ENCODE measurements around the gene HMGB1.

The HMGB1 gene

DNA sequence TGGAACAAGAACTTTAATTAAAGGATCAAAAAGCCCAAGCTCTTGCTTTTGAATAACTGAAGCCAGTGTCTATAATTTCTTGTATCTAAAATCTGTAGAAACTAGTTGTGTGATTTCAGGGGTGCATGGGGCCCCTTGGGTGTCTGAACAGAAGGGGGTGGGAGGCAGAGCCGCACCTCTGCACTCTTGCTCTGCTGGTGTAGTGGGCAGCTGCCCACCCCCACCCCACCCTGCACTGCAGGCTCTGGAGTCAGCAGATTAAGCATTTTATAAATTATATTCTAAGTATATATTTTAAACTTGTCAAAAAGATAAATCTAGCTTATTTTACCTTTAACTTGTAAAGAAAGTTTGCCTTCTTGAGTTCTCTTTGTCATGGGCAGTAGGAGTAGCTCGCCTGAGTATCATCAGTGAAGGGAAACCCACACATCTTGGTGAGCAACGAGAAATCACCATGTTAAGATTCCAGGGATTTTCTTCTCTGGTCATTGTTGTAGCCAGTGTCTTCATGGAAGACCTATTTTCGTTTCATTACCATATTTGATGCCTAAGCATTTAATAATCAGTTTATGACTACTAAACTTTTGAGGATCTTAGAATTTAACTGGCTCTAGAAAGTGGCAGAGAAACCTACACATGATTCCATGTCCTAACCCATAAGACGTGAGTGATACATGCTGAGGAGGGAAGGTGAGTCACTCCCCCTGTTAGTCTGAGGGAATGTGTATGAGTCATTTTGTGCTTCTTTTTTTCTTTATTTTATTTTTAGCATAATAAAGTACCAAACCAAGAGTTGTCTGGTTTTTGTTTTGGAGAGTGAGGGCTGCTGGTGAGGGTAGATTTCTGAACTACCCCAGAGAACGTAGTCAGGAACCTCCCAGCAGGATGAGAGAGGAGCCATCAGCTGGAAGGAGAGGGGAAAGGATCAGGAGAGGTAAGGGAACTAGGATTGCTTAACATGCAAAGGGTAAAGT, 35.7 kb downstream of the HMGB1 start:
- no peak for DNase-seq

- DNase-seq, result no peak
These were observed 36.5 kb downstream of the HMGB1 start for GRCh38 chr13:30429235-30429634.

GRCh38 chr13:30423891-30424290, 41.8 kb downstream of the HMGB1 start:
- no peak for DNase-seq

DNA sequence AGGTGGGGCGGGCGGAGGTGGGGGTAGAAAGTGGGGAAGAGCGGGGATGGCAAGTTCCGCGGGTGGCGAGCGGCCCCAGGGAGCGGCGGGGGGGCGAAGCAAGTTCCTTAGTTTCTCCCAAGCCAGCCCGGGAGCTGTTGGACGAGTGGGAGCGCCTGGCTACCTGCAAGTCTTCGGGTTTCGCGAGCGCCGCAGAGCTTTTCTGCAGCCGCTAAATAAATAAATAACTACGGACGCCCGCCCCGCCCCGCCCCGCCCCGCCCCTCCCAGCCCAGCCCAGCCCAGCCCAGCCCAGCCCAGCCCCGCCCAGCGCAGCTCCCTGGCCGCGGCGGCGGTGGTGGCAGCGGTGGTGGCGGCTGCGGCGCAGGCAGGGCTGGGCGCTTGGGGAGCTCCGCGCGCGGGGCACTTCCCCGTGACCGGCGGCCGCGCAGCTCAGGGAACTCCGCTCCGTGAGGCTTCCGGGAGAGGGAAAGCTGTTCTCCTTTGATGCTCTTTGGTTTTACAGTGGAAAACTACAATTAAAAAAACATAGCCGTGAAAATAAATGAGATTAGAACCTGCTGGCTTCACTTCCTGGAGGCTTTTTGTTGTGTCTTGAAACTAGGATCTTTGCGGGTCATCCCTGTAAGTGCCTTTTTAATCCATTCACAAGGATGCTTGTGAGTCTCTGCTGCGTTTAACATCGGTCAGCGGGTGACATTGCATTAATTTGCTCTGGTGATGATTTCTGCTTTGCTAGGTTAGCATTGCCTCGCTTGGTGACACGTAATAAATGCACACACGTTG, 43.5 kb downstream of the HMGB1 start, which contains the start of gene UBE2L5:
Gene UBE2L5, plus strand, starts transcription at position 440 of the 786 bp plus-strand sequence. CDS start 5,498 bp downstream, outside the sequence.
- no peak for DNase-seq

- DNase-seq, result no peak
These were observed 44.4 kb downstream of the HMGB1 start for GRCh38 chr13:30421093-30422053.

- DNase-seq, result no peak
These were observed 46.8 kb downstream of the HMGB1 start for GRCh38 chr13:30418717-30419459.

DNA sequence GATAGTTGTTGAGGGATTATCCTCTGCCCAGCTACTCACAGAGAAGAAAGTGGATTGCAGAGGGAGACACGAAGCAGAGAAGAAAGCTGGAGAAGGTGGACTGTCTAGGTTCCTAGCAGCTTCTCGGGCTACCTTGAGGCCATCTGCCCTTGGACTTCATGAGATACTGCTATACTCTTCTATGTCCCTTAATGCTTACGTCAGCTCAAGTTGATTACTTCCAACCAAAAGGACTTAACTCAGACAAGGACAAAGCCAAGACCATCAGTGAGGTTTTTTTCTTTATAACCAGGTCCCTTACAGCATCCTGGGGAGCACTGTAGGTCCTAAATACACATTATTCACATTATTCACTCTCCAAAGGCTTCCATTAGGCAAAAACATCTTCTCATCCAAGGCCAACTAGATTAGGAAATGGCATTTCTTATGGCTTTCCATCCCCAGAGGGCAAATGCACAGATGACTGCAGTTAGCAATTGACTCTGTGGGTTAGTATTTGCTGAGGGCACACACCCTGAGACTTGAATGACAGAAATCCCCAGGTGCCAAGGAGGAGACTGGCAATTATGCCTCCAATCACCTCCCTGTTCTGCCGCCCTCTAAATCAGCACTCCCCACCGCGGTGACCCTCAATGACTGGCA, 47.5 kb downstream of the HMGB1 start:
- no peak for DNase-seq

DNA sequence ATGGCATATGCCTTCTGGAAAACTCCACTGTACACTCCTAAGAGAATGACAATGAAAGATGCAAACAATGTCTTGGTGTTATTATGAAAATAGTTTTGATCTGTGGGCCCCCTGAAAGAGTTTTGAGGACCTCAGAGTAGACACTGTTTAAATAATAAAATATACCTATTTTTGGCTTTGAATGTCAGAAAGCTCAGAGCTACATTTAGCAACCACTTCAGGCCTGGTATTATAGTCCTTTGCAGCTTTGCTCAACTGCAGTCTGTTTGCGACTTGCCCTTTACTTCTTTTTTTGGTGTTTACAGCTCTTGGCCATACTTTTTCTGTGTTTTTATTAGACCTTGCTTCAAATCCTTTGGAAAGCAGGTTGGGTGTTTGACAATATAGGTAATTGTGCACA, 49.3 kb downstream of the HMGB1 start:
- DNase-seq, result no peak

GRCh38 chr13:30415430-30416030, 50.2 kb downstream of the HMGB1 start:
- no peak for DNase-seq

DNA sequence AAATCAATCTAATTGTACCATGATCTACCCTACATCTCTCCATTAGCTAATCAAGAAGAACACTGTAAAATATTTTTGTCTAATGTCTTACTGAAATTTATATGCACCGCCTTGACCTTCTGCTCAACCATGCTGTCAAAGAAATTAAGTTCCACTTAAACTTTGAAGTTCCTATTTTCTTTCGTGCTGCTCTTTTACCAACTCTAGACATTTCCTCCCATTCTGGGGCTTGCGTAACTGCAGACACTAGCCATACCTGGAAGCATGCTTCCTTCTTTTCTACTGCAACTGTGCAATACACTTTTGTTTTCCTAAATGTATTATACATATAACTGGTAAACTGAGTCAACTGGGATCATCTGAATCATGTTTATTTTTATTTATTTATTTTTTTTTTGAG, 51.9 kb downstream of the HMGB1 start:
- no peak for DNase-seq

DNA sequence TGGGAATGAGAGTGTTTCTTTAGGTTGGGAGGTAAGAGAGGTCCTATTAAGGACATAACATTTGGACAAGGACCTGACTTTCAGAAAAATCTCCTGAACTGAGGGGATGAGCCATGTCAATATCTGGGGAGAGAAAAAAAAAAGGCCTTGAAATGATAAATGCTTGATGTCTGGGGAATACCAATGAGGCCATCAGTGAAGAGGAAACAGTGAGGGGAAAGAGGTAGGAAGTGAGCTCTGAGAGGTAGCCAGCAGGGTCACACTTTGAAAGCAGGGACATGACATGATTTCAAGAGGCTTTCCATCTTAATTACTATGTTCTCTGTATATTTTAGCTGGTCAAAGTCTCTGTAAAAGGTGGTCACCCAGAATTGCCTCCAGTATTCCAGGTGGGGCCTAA, 53.4 kb downstream of the HMGB1 start:
- no peak for DNase-seq

- no peak for DNase-seq
These were observed 55.0 kb downstream of the HMGB1 start for GRCh38 chr13:30410705-30411125.

GRCh38 chr13:30409886-30410704, 55.6 kb downstream of the HMGB1 start:
- no peak for DNase-seq

- DNase-seq, result peak; percentile 26
These were observed 57.2 kb downstream of the HMGB1 start for GRCh38 chr13:30408319-30409101.

DNA sequence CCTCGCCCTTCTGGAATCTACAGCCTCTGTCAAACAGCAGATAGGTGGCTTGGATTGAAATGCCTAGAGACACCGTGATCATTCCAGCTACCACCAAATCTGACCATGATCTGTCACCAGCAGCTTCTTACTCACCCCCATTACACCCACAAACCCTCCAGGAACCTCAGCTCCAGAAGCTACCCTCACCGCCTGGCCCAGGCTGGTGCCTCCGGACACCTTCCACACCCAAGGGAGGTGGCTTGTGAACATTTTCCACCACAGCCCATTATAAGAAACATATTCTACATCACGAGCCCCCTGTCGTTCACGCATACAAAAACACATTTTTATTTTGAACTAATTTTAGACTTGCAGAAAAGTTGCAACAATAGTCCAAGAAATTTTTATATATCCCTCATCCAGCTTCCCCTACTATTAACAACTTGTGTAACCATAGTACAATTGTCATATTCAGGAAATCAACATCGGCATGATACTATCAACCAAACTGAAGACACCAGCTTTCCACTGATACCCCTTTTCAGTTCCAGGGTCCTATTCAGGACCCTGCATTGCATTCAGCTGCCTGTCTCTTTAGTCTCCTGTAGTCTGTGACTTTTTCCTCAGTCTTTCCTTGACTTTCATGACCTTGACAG, 58.8 kb downstream of the HMGB1 start:
- DNase-seq, result no peak

Measured in NCI-H2029 treated with DMSO at 0.1 percent for 48 hours (cell line).